ENCODE data around the gene FATE1.
"Not testable (repeated sequence)": the region's sequence is repeated elsewhere in the genome, so short reads cannot be mapped to it uniquely, and the experiment has no call there.

The FATE1 gene

DNA sequence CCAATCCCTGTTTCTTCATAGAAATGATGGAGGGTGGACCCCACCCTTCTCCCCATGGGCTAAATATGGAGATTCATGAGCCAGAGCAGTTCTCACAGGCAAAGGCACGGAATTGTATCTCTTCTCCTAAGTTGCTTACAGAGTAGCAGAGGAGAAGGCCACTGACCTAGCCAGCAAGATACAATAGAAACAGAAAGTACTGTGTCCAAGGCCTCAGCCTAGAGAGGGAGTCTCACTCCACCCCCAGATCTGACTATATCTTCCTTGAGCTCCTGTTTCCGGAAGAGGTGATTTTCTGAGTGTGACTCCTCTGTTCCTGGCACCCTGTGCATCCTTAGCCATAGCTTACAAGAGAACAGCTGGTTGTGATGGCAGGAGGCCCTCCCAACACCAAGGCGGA is at the start of gene FATE1:
TSS of gene FATE1 (plus strand) at position 284 of the 400 bp plus-strand sequence. CDS start at position 369, 85 bp downstream.
- in situ Hi-C loops (cut with MboI; ENCODE audit: low sequenced_read_pairs), result no loop called here

DNA sequence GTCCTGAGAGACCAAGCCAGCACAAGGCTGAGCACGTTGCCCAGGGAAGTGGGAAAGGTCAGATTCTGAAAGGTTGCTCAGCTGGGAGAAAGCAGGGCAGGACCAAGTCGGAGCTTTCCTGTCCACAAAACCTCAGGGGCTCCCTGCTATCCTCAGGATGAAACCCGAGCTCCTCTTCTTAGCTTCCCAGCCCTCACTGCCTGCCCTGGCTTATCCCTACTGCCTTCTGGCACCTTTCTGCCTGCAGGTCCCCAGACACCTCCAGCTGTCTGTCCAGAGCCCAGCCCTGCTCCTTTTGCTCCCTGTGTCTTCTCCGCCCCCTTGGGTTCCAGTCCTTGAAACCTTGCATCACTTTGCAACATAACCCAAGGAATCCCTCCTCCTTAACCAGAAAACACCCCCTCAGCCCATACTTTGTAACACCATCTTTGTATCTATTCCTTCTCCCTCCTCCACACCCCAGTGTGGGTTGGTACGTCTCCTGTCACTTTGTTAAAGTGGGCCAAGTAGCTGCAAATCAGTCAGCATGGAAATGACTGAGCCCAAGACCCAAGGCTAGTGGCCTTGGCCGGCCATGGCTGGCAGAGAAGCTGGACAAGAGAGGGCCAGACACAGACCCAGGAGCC is 40.6 kb upstream of the FATE1 start:
- no peak for DNase-seq (ENCODE audit: low spot score in 2 of 2)
- no peaks in the 10 kb centered on the region for H3K4me1 ChIP-seq
- H3K9me3 ChIP-seq, result no peaks in the 10 kb centered on the region
- in situ Hi-C loops (cut with MboI; ENCODE audit: low sequenced_read_pairs), result loop anchor here (25.0 kb wide), 2 partner anchors 313 to 913 kb away; no protein-coding TSS in a partner anchor
- H3K36me3 ChIP-seq (replicated peaks), result no peaks in the 10 kb centered on the region
- H3K27me3 ChIP-seq (ENCODE audit: low read depth), result no peaks in the 10 kb centered on the region
- H3K4me3 ChIP-seq, result no peak overlapping the region

More for the DNA sequence above, at the start of gene FATE1:
- H3K4me3 ChIP-seq, result no peak within 1 kb of the TSS
- H3K27me3 ChIP-seq (ENCODE audit: low read depth), result no peaks in the 10 kb centered on the region
- no peaks in the 10 kb centered on the region for H3K9me3 ChIP-seq
- H3K36me3 ChIP-seq (replicated peaks), result no peaks in the 10 kb centered on the region
- no peak for DNase-seq (ENCODE audit: low spot score in 2 of 2)
- H3K4me1 ChIP-seq, result no peaks in the 10 kb centered on the region

GRCh38 chrX:151676196-151676595 is 39.6 kb upstream of the FATE1 start:
- Histone ChIP-seq H3K9me3 (no peaks in the 10 kb centered on the region), H3K27me3 (ENCODE audit: low read depth) (no peaks in the 10 kb centered on the region), H3K4me3 (no peak overlapping the region), H3K36me3 (replicated peaks) (no peaks in the 10 kb centered on the region), H3K4me1 (no peaks in the 10 kb centered on the region)
- in situ Hi-C loops (cut with MboI; ENCODE audit: low sequenced_read_pairs), result loop anchor here (25.0 kb wide), 2 partner anchors 314 to 914 kb away; no protein-coding TSS in a partner anchor
- no peak for DNase-seq (ENCODE audit: low spot score in 2 of 2)

GRCh38 chrX:151679798-151680402 is 35.9 kb upstream of the FATE1 start:
- Histone ChIP-seq H3K36me3 (replicated peaks) (no peaks in the 10 kb centered on the region), H3K9me3 (no peaks in the 10 kb centered on the region), H3K27me3 (ENCODE audit: low read depth) (no peaks in the 10 kb centered on the region), H3K4me3 (no peak overlapping the region), H3K4me1 (no peaks in the 10 kb centered on the region)
- in situ Hi-C loops (cut with MboI; ENCODE audit: low sequenced_read_pairs), result loop anchor here (5.0 to 25.0 kb wide), 3 partner anchors 318 to 918 kb away; no protein-coding TSS in a partner anchor
- no peak for DNase-seq (ENCODE audit: low spot score in 2 of 2)

- Histone ChIP-seq H3K36me3 (replicated peaks) (no peaks in the 10 kb centered on the region), H3K4me1 (no peaks in the 10 kb centered on the region), H3K9me3 (no peaks in the 10 kb centered on the region), H3K4me3 (no peak overlapping the region), H3K27me3 (ENCODE audit: low read depth) (no peaks in the 10 kb centered on the region)
- in situ Hi-C loops (cut with MboI; ENCODE audit: low sequenced_read_pairs), result loop anchor here (5.0 to 25.0 kb wide), 3 partner anchors 319 to 919 kb away; no protein-coding TSS in a partner anchor
- peak; percentile 17 to 87 for DNase-seq (ENCODE audit: low spot score in 2 of 2)
Observed at GRCh38 chrX:151680805-151681204, 35.0 kb upstream of the FATE1 start.

- Histone ChIP-seq H3K4me1 (no peaks in the 10 kb centered on the region), H3K4me3 (no peak overlapping the region), H3K9me3 (no peaks in the 10 kb centered on the region), H3K27me3 (ENCODE audit: low read depth) (no peaks in the 10 kb centered on the region), H3K36me3 (replicated peaks) (no peaks in the 10 kb centered on the region)
- DNase-seq (ENCODE audit: low spot score in 2 of 2), result no peak
- in situ Hi-C loops (cut with MboI; ENCODE audit: low sequenced_read_pairs), result loop anchor here (25.0 kb wide), 2 partner anchors 325 to 925 kb away; no protein-coding TSS in a partner anchor
Observed at GRCh38 chrX:151687635-151688034, 28.2 kb upstream of the FATE1 start.

- Histone ChIP-seq H3K9me3 (no peaks in the 10 kb centered on the region), H3K36me3 (replicated peaks) (no peaks in the 10 kb centered on the region), H3K4me3 (no peak overlapping the region), H3K4me1 (no peaks in the 10 kb centered on the region), H3K27me3 (ENCODE audit: low read depth) (no peaks in the 10 kb centered on the region)
- in situ Hi-C loops (cut with MboI; ENCODE audit: low sequenced_read_pairs), result loop anchor here (25.0 kb wide), 2 partner anchors 326 to 926 kb away; no protein-coding TSS in a partner anchor
- no peak for DNase-seq (ENCODE audit: low spot score in 2 of 2)
Observed at GRCh38 chrX:151688695-151689094, 27.1 kb upstream of the FATE1 start.

DNA sequence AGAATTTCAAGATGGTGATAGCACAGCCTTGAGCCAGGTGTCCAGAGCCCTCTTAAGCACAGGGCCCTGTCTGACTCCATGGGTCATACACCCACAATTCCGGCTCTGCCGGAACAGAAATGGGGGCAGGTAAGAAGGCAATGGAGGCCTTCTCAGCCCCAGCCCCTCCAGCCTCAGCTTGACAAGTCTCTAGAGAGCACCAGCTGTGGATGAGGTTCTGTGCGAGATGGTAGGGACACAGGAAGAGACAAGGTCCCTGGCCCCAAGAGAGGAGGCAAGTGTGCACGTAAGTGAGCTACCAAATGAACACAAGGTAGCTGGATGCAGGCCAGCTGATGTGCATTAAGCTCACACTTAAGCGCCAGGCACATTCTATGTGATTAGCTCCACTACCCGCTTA is 23.0 kb upstream of the FATE1 start:
- Histone ChIP-seq H3K27me3 (ENCODE audit: low read depth) (no peaks in the 10 kb centered on the region), H3K4me1 (no peaks in the 10 kb centered on the region), H3K36me3 (replicated peaks) (no peaks in the 10 kb centered on the region), H3K4me3 (no peak overlapping the region), H3K9me3 (no peaks in the 10 kb centered on the region)
- in situ Hi-C loops (cut with MboI; ENCODE audit: low sequenced_read_pairs), result loop anchor here (25.0 kb wide), 2 partner anchors 331 to 931 kb away; no protein-coding TSS in a partner anchor
- DNase-seq (ENCODE audit: low spot score in 2 of 2), result no peak

DNA sequence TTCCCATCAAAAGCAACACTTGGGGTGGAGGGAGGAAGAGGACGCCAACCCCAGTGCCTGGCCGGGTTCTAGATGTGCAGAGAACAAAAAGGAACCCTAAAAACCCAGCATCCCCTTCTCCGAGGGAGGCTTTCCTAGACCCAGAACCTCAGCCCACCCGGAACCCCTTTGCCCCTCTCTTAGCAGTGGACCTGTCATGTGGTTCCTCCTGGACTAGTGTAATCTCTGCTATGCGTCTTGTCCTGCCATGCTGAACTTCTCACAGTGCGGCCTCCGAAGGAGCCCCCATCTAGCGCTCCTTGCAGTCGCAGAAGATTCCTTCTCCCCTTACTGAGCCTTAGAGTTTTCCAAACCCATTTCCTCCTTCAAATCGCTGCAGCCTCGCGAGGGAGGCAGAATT is 21.7 kb upstream of the FATE1 start:
- in situ Hi-C loops (cut with MboI; ENCODE audit: low sequenced_read_pairs), result loop anchor here (25.0 kb wide), 2 partner anchors 332 to 932 kb away; no protein-coding TSS in a partner anchor
- Histone ChIP-seq H3K4me1 (no peaks in the 10 kb centered on the region), H3K27me3 (ENCODE audit: low read depth) (no peaks in the 10 kb centered on the region), H3K36me3 (replicated peaks) (no peaks in the 10 kb centered on the region), H3K9me3 (no peaks in the 10 kb centered on the region), H3K4me3 (no peak overlapping the region)
- no peak for DNase-seq (ENCODE audit: low spot score in 2 of 2)

GRCh38 chrX:151694661-151695582 is 20.9 kb upstream of the FATE1 start, which contains the start of gene PRRG3:
TSS of gene PRRG3 (plus strand) at chrX:151695458. CDS start at chrX:151698815, 3,357 bp downstream.
- no peak for DNase-seq (ENCODE audit: low spot score in 2 of 2)
- Histone ChIP-seq H3K27me3 (ENCODE audit: low read depth) (no peaks in the 10 kb centered on the region), H3K4me3 (no peak within 1 kb of the TSS), H3K4me1 (no peaks in the 10 kb centered on the region), H3K36me3 (replicated peaks) (no peaks in the 10 kb centered on the region), H3K9me3 (no peaks in the 10 kb centered on the region)
- in situ Hi-C loops (cut with MboI; ENCODE audit: low sequenced_read_pairs), result loop anchor here (25.0 kb wide), 2 partner anchors 333 to 933 kb away; no protein-coding TSS in a partner anchor

DNA sequence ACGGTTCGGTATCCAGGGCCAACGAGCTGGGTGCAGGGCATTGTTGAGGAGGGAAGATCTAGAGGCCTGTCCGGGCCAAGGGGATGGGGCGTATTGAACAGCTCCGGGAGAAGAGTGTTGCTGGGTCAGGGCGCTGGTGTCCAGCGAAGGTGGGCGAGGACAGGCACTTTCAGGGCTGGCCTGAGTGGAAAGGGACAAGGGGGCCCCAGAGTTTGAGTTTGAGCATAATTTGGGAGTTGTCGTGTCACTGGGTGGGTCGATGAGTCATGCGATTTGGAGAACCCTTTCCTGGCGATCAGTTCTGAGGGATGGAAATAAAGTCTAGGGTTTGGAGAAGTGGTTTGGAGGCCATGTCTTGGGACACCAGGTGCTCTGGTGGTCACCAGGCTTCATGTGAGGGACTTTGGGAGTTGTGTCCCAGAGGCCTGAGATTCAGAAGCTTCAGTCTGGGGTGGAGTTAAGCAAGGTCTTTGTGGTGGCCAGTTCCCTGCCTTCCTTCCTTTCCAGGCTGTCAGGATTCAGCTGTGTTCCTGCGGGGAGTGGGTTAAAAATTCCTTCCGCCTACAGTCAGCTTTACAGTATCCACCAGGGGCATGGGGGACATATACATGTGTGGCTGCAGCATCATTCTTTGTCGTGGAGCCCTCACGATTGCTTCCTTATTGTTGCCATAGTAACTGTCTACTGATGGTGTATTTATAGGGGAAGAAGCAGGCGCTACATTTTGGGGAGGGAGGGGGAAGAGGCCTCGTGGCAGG is 20.1 kb upstream of the FATE1 start:
- Histone ChIP-seq H3K4me3 (no peak overlapping the region), H3K36me3 (replicated peaks) (no peaks in the 10 kb centered on the region), H3K4me1 (no peaks in the 10 kb centered on the region), H3K9me3 (no peaks in the 10 kb centered on the region), H3K27me3 (ENCODE audit: low read depth) (no peaks in the 10 kb centered on the region)
- no peak for DNase-seq (ENCODE audit: low spot score in 2 of 2)
- in situ Hi-C loops (cut with MboI; ENCODE audit: low sequenced_read_pairs), result loop anchor here (25.0 kb wide), 2 partner anchors 333 to 933 kb away; no protein-coding TSS in a partner anchor

- H3K4me1 ChIP-seq; H3K27me3 ChIP-seq (ENCODE audit: low read depth); H3K36me3 ChIP-seq (replicated peaks); DNase-seq (ENCODE audit: low spot score in 2 of 2); H3K9me3 ChIP-seq; H3K4me3 ChIP-seq: not testable (repeated sequence)
- in situ Hi-C loops (cut with MboI; ENCODE audit: low sequenced_read_pairs), result loop anchor here (25.0 kb wide), 2 partner anchors 335 to 935 kb away; no protein-coding TSS in a partner anchor
Observed at GRCh38 chrX:151697082-151697481, 18.8 kb upstream of the FATE1 start.

DNA sequence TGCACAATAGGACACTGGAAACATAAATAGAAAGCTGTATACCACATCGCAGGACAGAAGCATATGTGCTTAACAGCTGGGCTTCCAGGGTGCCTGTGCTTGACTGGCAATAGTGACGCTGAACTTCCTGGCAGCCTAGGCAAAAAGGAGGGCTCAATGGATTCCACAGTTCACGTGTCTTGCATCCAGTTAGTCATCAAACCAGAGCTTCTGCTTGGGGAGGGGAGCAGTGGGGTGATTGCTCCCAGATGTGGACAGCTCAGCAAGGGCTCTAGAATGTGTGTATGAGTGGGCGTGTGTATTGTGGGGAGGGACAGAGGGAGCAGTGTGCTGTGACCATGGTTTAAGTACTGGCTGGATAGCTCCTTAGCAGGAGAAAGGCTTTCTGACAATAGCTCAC is 18.3 kb upstream of the FATE1 start:
- no peaks in the 10 kb centered on the region for H3K9me3 ChIP-seq
- H3K4me3 ChIP-seq, result no peak overlapping the region
- no peaks in the 10 kb centered on the region for H3K27me3 ChIP-seq (ENCODE audit: low read depth)
- H3K4me1 ChIP-seq, result no peaks in the 10 kb centered on the region
- in situ Hi-C loops (cut with MboI; ENCODE audit: low sequenced_read_pairs), result loop anchor here (25.0 kb wide), 2 partner anchors 335 to 935 kb away; no protein-coding TSS in a partner anchor
- no peaks in the 10 kb centered on the region for H3K36me3 ChIP-seq (replicated peaks)
- DNase-seq (ENCODE audit: low spot score in 2 of 2), result no peak
